ENCODE measurements around the gene BANF2.
A peak's percentile ranks its signal among the peaks of the same experiment; 100 is the strongest.

BANF2 gene

DNA sequence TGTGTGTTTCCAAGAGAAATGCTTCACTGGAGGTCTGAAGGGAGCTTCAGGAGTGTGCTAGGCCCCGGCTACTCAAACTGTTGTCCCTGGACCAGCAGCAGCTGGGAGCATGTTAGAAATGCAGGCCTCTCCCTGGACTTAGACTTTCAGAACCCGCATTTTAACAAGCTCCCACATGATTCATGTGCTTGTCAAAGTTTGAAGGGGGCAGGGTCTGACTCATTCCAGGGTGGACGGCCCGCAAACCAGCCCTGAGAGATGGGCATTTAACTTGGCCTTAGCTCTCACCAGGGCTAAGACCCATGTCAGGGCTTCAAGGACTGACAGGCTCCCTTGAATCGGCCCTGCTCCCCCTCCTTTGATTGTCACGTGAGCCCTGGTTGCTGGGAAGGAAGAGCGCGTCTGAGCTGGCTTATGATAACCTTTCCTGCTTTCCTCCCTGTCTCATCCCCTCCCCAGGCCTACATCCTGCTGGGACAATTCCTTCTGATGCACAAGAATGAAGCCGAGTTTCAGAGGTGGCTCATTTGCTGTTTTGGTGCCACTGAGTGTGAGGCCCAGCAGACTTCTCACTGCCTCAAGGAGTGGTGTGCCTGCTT lies 35.5 kb downstream of the BANF2 start:
- H3K36me3 Mint-ChIP-seq: peaks cover 0 to 6% of the 10 kb centered on the region in 2 donors
- H3K4me3 Mint-ChIP-seq: no peak overlapping the region
- peaks cover 11 to 12% of the 10 kb centered on the region in 2 donors for H3K9me3 Mint-ChIP-seq
- DNase-seq (no peak), ATAC-seq (replicated peaks) (no peak)
- no peak overlapping the region for H3K27ac Mint-ChIP-seq
- no peaks in the 10 kb centered on the region for H3K4me1 Mint-ChIP-seq
- H3K27me3 Mint-ChIP-seq: peaks cover 8 to 29% of the 10 kb centered on the region in 2 donors

DNA sequence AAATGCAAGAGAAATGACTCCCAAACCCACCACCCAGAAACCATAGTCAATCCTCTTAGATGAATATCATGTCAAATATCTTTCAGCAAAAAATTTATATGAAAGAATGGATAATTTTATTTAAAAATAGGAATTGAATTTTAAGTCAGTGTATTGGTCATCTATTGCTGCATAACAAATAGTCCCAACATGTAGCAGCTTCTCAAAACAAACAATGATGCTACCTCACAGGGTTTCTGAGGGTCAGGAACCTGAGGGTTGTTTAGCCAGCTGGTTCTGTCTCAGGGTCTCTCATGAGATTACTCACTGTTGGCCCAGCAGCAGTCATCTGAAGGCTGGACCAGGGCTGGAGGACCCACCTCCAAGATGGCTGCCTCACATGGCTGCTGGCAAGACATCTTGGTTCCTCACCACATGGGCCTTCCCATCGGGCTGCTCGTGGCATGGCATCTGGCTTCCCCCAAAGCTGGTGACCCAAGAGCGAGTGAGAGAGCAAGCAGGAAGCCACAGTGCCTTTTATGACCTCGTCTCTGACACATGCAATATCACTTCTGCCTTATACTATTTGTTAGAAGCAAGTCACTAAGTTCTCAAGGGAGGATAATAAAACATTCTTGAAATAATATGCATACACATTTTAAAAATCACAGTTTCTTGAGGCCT lies 36.3 kb downstream of the BANF2 start:
- peak overlapping the region; percentile 9 for H3K27ac Mint-ChIP-seq

GRCh38 chr20:17738154-17738553 lies 38.4 kb downstream of the BANF2 start:
- H3K4me3 Mint-ChIP-seq: no peak overlapping the region
- H3K4me1 Mint-ChIP-seq: no peaks in the 10 kb centered on the region
- no peak for DNase-seq
- peaks cover 8 to 24% of the 10 kb centered on the region in 2 donors for H3K27me3 Mint-ChIP-seq
- peaks cover 11 to 12% of the 10 kb centered on the region in 2 donors for H3K9me3 Mint-ChIP-seq
- peaks cover 0 to 6% of the 10 kb centered on the region in 2 donors for H3K36me3 Mint-ChIP-seq
- no peak for ATAC-seq (replicated peaks)
- no peak overlapping the region for H3K27ac Mint-ChIP-seq

More for the DNA sequence above, 36.3 kb downstream of the BANF2 start:
- Mint-ChIP-seq H3K27me3 (peaks cover 10 to 29% of the 10 kb centered on the region in 2 donors), H3K4me3 (no peak overlapping the region), H3K36me3 (peaks cover 0 to 6% of the 10 kb centered on the region in 2 donors), H3K9me3 (peaks cover 11 to 12% of the 10 kb centered on the region in 2 donors), H3K4me1 (no peaks in the 10 kb centered on the region)
- DNase-seq: no peak
- ATAC-seq (replicated peaks): peak; percentile 23 to 31

DNA sequence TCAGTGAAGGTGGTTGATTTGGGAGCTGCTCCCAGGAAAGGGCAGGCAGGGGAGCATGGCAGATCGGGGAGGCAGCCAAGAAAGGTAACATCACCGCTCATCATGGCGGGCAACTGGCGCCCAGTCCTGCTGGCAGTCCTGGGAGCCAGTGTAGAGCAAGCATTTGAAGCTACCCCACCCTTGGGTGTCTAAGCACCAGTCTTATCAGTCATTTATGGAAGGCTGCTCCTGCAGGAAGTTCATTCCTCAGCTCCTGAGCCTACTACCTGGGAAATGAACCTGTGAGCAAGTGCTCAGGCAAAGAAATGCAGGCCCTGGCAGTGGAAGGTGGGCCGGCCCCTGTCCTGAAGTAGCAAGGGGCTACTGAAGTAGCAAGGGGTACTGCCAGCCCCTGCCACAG lies 41.5 kb downstream of the BANF2 start:
- peaks cover 7 to 9% of the 10 kb centered on the region in 2 donors for H3K9me3 Mint-ChIP-seq
- H3K27me3 Mint-ChIP-seq: peaks cover 8 to 24% of the 10 kb centered on the region in 2 donors
- no peak overlapping the region for H3K4me3 Mint-ChIP-seq
- H3K27ac Mint-ChIP-seq: no peak overlapping the region
- DNase-seq (no peak), ATAC-seq (replicated peaks) (no peak)
- H3K4me1 Mint-ChIP-seq: no peaks in the 10 kb centered on the region
- H3K36me3 Mint-ChIP-seq: peaks cover 0 to 3% of the 10 kb centered on the region in 2 donors

- ATAC-seq (replicated peaks) (no peak), DNase-seq (no peak)
- Mint-ChIP-seq H3K27ac (no peak overlapping the region), H3K4me1 (peaks cover 4 to 5% of the 10 kb centered on the region in 2 donors), H3K9me3 (peaks cover 4% of the 10 kb centered on the region in 2 donors), H3K36me3 (peaks cover 0 to 3% of the 10 kb centered on the region in 2 donors), H3K4me3 (no peak overlapping the region), H3K27me3 (peaks cover 12 to 24% of the 10 kb centered on the region in 2 donors)
Measured at GRCh38 chr20:17742731-17743130, 43.0 kb downstream of the BANF2 start.

DNA sequence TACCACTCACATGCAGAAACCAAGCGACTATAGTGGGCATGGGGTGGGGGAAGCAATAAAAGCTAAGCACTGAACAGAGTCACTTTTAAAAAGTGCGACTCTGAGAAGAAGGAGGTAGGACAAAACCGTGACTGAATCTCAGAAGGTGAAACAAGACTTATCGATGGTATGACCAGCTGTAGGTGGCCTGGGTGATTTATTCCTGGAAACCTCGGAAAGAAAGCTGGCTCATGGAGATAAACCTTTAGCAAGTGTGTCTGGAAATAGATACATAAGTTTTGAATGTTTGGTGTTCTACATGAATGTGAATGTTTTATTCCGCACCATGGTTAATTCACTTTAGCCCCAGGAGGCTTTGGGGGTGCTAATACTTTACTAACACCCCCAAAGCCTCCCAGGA lies 43.9 kb downstream of the BANF2 start:
- peaks cover 8 to 18% of the 10 kb centered on the region in 2 donors for H3K27me3 Mint-ChIP-seq
- no peak for ATAC-seq (replicated peaks)
- DNase-seq: no peak
- H3K4me1 Mint-ChIP-seq: peaks cover 4 to 5% of the 10 kb centered on the region in 2 donors
- no peak overlapping the region for H3K27ac Mint-ChIP-seq
- no peaks in the 10 kb centered on the region for H3K9me3 Mint-ChIP-seq
- no peak overlapping the region for H3K4me3 Mint-ChIP-seq
- H3K36me3 Mint-ChIP-seq: no peaks in the 10 kb centered on the region

GRCh38 chr20:17747431-17747846 lies 47.7 kb downstream of the BANF2 start:
- H3K4me1 Mint-ChIP-seq: peaks cover 4 to 5% of the 10 kb centered on the region in 2 donors
- no peaks in the 10 kb centered on the region for H3K9me3 Mint-ChIP-seq
- no peak overlapping the region for H3K27ac Mint-ChIP-seq
- H3K4me3 Mint-ChIP-seq: no peak overlapping the region
- H3K27me3 Mint-ChIP-seq: peaks cover 2 to 8% of the 10 kb centered on the region in 2 donors
- no peaks in the 10 kb centered on the region for H3K36me3 Mint-ChIP-seq
- ATAC-seq (replicated peaks): peak; percentile 33 to 50
- DNase-seq: no peak

- DNase-seq: no peak
- ATAC-seq (replicated peaks): no peak
- no peaks in the 10 kb centered on the region for H3K36me3 Mint-ChIP-seq
- H3K9me3 Mint-ChIP-seq: no peaks in the 10 kb centered on the region
- H3K27me3 Mint-ChIP-seq: peaks cover 7 to 14% of the 10 kb centered on the region in 2 donors
- H3K27ac Mint-ChIP-seq: no peak overlapping the region
- H3K4me1 Mint-ChIP-seq: peaks cover 4 to 5% of the 10 kb centered on the region in 2 donors
- H3K4me3 Mint-ChIP-seq: no peak overlapping the region
Measured at GRCh38 chr20:17748279-17748678, 48.5 kb downstream of the BANF2 start.

DNA sequence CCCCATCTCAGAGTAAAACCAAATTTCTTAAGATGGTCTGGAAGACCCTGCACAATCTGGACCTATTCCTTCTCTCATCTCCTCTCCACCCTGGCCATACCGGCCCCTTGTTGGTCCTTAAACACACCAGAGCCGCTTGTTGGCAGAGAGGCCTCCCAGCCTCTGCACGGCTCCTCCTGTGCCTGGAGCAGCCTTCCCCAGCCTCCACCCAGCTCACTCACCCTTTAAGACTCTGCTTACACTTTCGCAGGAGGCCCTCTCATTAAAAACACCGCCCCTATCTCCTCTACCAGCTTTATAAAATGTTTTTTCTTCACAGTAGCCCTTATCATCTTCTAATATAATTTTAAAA lies 49.8 kb downstream of the BANF2 start:
- no peak overlapping the region for H3K27ac Mint-ChIP-seq
- DNase-seq: no peak
- no peaks in the 10 kb centered on the region for H3K36me3 Mint-ChIP-seq
- H3K27me3 Mint-ChIP-seq: peaks cover 18 to 25% of the 10 kb centered on the region in 2 donors
- no peaks in the 10 kb centered on the region for H3K9me3 Mint-ChIP-seq
- no peak overlapping the region for H3K4me3 Mint-ChIP-seq
- H3K4me1 Mint-ChIP-seq: peaks cover 4 to 5% of the 10 kb centered on the region in 2 donors
- ATAC-seq (replicated peaks): no peak

GRCh38 chr20:17749978-17750721 lies 50.4 kb downstream of the BANF2 start:
- ATAC-seq (replicated peaks) (no peak), DNase-seq (no peak)
- Mint-ChIP-seq H3K4me1 (peaks cover 4 to 5% of the 10 kb centered on the region in 2 donors), H3K27me3 (peaks cover 22 to 26% of the 10 kb centered on the region in 2 donors), H3K27ac (no peak overlapping the region), H3K9me3 (no peaks in the 10 kb centered on the region), H3K36me3 (no peaks in the 10 kb centered on the region), H3K4me3 (no peak overlapping the region)

GRCh38 chr20:17750722-17751045 lies 50.9 kb downstream of the BANF2 start:
- Mint-ChIP-seq H3K4me3 (no peak overlapping the region), H3K27me3 (peaks cover 27 to 31% of the 10 kb centered on the region in 2 donors), H3K4me1 (peaks cover 4 to 5% of the 10 kb centered on the region in 2 donors), H3K36me3 (no peaks in the 10 kb centered on the region), H3K9me3 (peaks cover 0 to 2% of the 10 kb centered on the region in 2 donors), H3K27ac (no peak overlapping the region)
- ATAC-seq (replicated peaks) (no peak), DNase-seq (no peak)

- Mint-ChIP-seq H3K4me1 (peaks cover 4 to 5% of the 10 kb centered on the region in 2 donors), H3K9me3 (peaks cover 0 to 2% of the 10 kb centered on the region in 2 donors), H3K27me3 (peaks cover 35 to 39% of the 10 kb centered on the region in 2 donors), H3K27ac (no peak overlapping the region), H3K4me3 (no peak overlapping the region), H3K36me3 (no peaks in the 10 kb centered on the region)
- DNase-seq: no peak
- ATAC-seq (replicated peaks): no peak
Measured at GRCh38 chr20:17751640-17752039, 51.9 kb downstream of the BANF2 start.

DNA sequence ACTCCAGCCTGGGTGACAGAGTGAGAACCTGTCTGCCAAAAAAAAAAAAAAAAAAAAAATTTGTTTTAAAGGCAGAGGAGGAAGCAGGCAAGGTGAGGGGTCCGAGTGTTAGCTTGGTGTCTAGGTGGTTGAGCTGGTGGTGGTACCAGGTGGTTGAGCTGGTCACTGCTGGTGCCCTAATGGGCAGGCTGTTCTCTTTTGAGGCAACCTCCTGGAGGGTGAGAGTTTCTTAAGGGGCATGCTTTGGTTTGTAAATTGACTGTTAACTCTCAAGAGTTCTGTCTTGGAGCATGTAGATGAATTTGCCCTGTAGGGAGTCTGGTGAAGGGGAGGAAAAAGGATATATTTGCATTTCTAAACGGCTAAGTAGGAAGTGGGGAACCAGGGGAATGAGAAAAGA lies 52.7 kb downstream of the BANF2 start:
- peaks cover 3% of the 10 kb centered on the region in 2 donors for H3K4me1 Mint-ChIP-seq
- H3K36me3 Mint-ChIP-seq: no peaks in the 10 kb centered on the region
- H3K4me3 Mint-ChIP-seq: no peak overlapping the region
- ATAC-seq (replicated peaks) (no peak), DNase-seq (no peak)
- H3K27me3 Mint-ChIP-seq: peaks cover 35 to 37% of the 10 kb centered on the region in 2 donors
- H3K9me3 Mint-ChIP-seq: peaks cover 0 to 4% of the 10 kb centered on the region in 2 donors
- H3K27ac Mint-ChIP-seq: peak overlapping the region; percentile 27

DNA sequence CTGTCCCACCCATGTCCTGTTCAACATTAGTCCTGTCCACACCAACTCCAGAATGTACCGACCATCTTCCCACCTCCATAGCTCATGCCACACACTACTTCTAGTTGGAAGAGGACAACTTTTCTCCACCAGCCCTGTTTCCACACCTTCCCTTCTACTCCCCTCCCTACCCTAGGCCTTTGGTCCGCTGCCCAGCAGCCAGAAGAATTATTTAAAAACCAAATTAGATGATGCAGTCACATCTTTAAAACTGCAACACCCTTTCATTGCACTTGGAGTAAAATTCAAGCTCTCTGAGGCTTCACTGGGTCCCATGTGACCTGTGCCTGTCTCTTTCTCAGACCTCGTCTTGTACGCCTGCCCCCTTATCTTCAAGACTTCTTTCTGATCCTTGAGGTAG lies 53.8 kb downstream of the BANF2 start:
- no peak for DNase-seq
- peaks cover 35% of the 10 kb centered on the region in 2 donors for H3K27me3 Mint-ChIP-seq
- H3K4me3 Mint-ChIP-seq: no peak overlapping the region
- H3K36me3 Mint-ChIP-seq: peaks cover 5% of the 10 kb centered on the region in 2 donors
- ATAC-seq (replicated peaks): no peak
- no peak overlapping the region for H3K27ac Mint-ChIP-seq
- no peaks in the 10 kb centered on the region for H3K4me1 Mint-ChIP-seq
- peaks cover 8 to 9% of the 10 kb centered on the region in 2 donors for H3K9me3 Mint-ChIP-seq

Data from stimulated activated naive B cell treated with anti-CD40 and anti-IgM and Interleukin-4, amounts not matched to agents 10 μg/mL and 1 μg/mL and 100 μg/mL, for 72 hours (primary cell).